Esophagus squamous epithelium (tissue), 5 donors: ENCODE results near the gene SYTL1. TPM values are rescaled to one million over a fixed set of nuclear protein-coding genes. Genes with fewer than 3 reads are reported as not detected.

Experiments
- DNase-seq: peaks from one replicate; lab custom pipeline; 2025; lab: John Stamatoyannopoulos, UW
- H3K27ac ChIP-seq, 4 donors: fragments of 200-600 bp; sonication (generic); one replicate each; pipeline ENCODE4 v1.5.1; 2016 to 2019; ENCODE audit warnings: mild to moderate bottlenecking in 1 of 4
- H3K27me3 ChIP-seq, 4 donors: fragments of 200-600 bp; sonication (generic); 1 replicate in 3 of 4; 2 replicates in 1 of 4; pipeline versions ENCODE4 v1.5.1 to v1.6.0; 2017 to 2021; ENCODE audit warnings: antibody characterized with exemption in 1 of 4
- H3K36me3 ChIP-seq, 3 donors: fragments of 200-600 bp; sonication (generic); one replicate each; pipeline ENCODE4 v1.5.1; 2016 to 2019
- H3K4me1 ChIP-seq, 3 donors: fragments of 200-600 bp; sonication (generic); one replicate each; pipeline ENCODE4 v1.5.1; 2017 to 2019
- H3K4me3 ChIP-seq, 4 donors: fragments of 200-600 bp; sonication (generic); 1 replicate in 3 of 4; 2 replicates in 1 of 4; pipeline ENCODE4 v1.5.1; 2016 to 2019; ENCODE audit warnings: mild to moderate bottlenecking in 2 of 4, moderate library complexity in 1 of 4
- H3K9me3 ChIP-seq, 3 donors: fragments of 200-600 bp; sonication (generic); one replicate each; pipeline ENCODE4 v1.5.1; 2016 to 2019
- POLR2A ChIP-seq, 4 donors: fragments of 450-650 bp; IDR thresholded peaks; one replicate each; pipeline ENCODE4 v1.6.1; 2017; ENCODE audit warnings: antibody characterized with exemption in 4 of 4, mild to moderate bottlenecking in 4 of 4, moderate library complexity in 3 of 4
- WGBS, 2 donors: methylation state at CpG; one replicate each; pipeline ENCODE4 v1.1.5; 2018; 5-methylcytosine and 5-hydroxymethylcytosine counted together
- intact Hi-C: fragments of 100-400 bp; cut with DNase I; formaldehyde crosslinking; loops from one replicate; pipeline ENCODE4 v1.15.0; 2022
- total RNA-seq, 4 donors: library from RNA; depleted of rRNA; stranded (reverse); fragments of >200 nt; gene quantifications; one replicate each; pipeline ENCODE4 v1.1.0, GENCODE V29; 2016
- TF ChIP-seq, protein P1 (sequence below), 6 experiments: fragments of 450-650 bp in 4 of 6; fragments of 200-600 bp in 2 of 6; sonication (generic) in 2 of 6; IDR thresholded peaks; one replicate each; pipeline ENCODE4 v1.5.1; 2016 to 2019; ENCODE audit warnings: antibody characterized with exemption in 6 of 6, mild to moderate bottlenecking in 4 of 6, moderate library complexity in 4 of 6
- donor health status: DM: yes; HTN: yes; CAD: no.

SYTL1 gene
- total RNA-seq, 4 donors from 2014 or later, result 74.7 to 182 (median 125) TPM

DNA sequence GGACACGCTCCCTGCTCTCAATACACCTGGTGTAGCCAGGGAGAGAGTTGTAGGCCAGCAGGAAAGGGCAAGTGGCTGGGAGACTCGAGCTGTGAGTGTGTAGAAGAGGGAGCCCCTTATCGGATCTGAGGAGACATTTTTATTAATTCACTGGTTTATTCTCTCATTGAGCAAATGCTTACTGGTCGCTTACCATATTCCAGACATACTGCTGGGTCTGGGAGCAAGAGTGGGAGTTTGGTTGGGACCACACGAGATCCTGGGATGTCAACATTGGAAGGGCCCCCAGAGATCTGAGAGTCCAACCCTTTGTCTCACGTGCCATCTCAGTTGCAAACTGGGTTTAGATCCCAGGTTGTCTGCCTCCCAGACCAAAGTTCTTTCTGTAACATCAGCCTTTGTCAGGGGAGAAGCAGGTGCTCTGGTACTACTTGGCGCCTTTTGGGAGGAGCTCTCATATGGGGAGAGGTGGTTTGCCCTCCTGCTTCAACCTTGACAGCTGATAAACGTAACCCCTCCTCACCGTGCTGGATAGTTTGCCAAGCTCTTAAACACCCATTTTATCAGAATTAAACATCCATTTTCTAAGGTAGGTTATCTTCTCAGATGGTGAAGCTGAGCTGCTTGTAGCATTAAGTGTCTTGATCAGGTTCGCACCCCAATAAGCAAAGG is 19.1 kb upstream of the SYTL1 start:
- Histone ChIP-seq H3K9me3 (no peaks in the 10 kb centered on the region), H3K27me3 (peaks cover 0 to 5% (median 0%) of the 10 kb centered on the region in 4 donors), H3K4me3 (peak overlapping the region; percentile 89 to 96 (median 94)), H3K27ac (peak overlapping the region; percentile 91 to 96 (median 95)), H3K36me3 (peaks cover 4 to 38% (median 7%) of the 10 kb centered on the region in 3 donors), H3K4me1 (peaks cover 19 to 63% (median 33%) of the 10 kb centered on the region in 3 donors)
- intact Hi-C loops, result no loop called here
- no peak for DNase-seq
- 11 to 13% methylated on average over 9 to 10 of the region's 10 CpGs for WGBS, 2 donors
- TF ChIP-seq, protein P1, sequence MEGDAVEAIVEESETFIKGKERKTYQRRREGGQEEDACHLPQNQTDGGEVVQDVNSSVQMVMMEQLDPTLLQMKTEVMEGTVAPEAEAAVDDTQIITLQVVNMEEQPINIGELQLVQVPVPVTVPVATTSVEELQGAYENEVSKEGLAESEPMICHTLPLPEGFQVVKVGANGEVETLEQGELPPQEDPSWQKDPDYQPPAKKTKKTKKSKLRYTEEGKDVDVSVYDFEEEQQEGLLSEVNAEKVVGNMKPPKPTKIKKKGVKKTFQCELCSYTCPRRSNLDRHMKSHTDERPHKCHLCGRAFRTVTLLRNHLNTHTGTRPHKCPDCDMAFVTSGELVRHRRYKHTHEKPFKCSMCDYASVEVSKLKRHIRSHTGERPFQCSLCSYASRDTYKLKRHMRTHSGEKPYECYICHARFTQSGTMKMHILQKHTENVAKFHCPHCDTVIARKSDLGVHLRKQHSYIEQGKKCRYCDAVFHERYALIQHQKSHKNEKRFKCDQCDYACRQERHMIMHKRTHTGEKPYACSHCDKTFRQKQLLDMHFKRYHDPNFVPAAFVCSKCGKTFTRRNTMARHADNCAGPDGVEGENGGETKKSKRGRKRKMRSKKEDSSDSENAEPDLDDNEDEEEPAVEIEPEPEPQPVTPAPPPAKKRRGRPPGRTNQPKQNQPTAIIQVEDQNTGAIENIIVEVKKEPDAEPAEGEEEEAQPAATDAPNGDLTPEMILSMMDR (IDR thresholded peaks at IDR 0.05), result no peak
- TF ChIP-seq POLR2A (IDR thresholded peaks at IDR 0.05), result no peak

DNA sequence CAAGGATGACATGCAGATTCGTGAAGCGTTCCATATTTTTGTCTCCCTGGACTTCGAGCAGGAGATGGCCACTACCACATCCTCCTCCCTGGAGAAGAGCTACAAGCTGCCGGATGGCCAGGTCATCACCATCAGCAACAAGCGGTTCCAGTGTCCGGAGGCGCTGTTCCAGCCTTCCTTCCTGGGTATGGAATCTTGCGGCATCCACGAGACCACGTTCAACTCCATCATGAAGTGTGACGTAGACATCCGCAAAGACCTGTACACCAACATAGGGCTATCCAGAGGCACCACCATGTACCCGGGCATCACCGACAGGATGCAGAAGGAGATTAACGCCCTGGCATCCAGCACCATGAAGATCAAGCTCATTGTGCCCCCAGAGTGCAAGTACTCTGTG is 16.5 kb upstream of the SYTL1 start:
- H3K27me3 ChIP-seq, result no peaks in the 10 kb centered on the region
- no peaks in the 10 kb centered on the region for H3K9me3 ChIP-seq
- H3K4me3 ChIP-seq, result no peak overlapping the region
- TF ChIP-seq POLR2A (IDR thresholded peaks at IDR 0.05), result no peak
- TF ChIP-seq, protein P1 (IDR thresholded peaks at IDR 0.05), result no peak
- 88 to 93% methylated on average over 5 to 11 of the region's 15 CpGs for WGBS, 2 donors
- H3K4me1 ChIP-seq, result peaks cover 16 to 69% (median 33%) of the 10 kb centered on the region in 3 donors
- DNase-seq, result no peak
- no peak overlapping the region for H3K27ac ChIP-seq
- peaks cover 7 to 64% (median 7%) of the 10 kb centered on the region in 3 donors for H3K36me3 ChIP-seq
- intact Hi-C loops, result no loop called here

DNA sequence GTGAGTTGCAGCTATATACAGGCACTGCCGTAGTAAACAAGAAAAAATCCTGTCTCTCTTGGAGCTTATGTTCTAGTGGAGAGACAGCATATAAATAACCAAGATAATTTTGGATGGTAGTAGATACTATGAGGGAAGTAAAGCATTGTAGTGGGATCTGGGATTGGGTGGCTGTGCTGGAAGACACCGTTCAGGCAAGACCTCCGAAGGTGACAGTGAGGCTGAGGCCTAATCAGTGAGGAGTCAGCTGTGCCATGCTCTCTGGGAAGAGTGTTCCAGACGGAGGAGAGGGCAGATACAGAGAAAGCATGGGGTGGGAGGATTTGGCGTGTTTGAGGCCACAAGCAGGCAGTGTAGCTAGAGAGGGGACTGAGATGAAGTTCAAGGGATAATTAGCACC is 13.9 kb upstream of the SYTL1 start:
- WGBS, 2 donors, result 83 to 89% methylated on average over 5 of the region's 5 CpGs
- Histone ChIP-seq H3K27me3 (no peaks in the 10 kb centered on the region), H3K9me3 (no peaks in the 10 kb centered on the region), H3K4me1 (peaks cover 24 to 84% (median 31%) of the 10 kb centered on the region in 3 donors), H3K27ac (no peak overlapping the region), H3K4me3 (no peak overlapping the region), H3K36me3 (peaks cover 18 to 91% (median 20%) of the 10 kb centered on the region in 3 donors)
- intact Hi-C loops, result no loop called here
- TF ChIP-seq, protein P1 (IDR thresholded peaks at IDR 0.05), result no peak
- no peak for TF ChIP-seq POLR2A (IDR thresholded peaks at IDR 0.05)
- no peak for DNase-seq

DNA sequence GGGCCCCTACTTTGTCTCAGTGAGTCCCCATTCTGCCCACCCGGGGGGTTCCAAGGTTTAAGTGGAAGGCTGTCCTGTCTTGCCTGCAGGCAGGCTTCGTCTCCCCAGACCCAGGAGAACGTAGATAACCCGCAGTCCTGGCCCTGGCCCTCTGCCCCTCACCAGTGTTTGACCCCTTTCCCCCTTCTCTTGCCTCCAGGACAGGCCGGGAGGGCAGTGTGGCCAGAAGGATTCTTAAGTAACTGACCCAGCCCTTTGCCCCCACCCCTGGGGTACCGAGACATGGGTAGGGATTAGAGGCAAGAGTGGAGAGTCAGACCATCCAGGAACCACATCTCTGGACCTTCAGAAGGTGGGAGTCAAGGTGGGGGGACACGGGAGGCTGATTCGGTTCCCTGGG is 11.0 kb upstream of the SYTL1 start:
- no peak overlapping the region for H3K4me3 ChIP-seq
- intact Hi-C loops, result no loop called here
- H3K36me3 ChIP-seq, result peaks cover 37 to 100% (median 38%) of the 10 kb centered on the region in 3 donors
- peak overlapping the region in 2 of 4 donors; percentile 44 to 52 for H3K27ac ChIP-seq
- H3K27me3 ChIP-seq, result no peaks in the 10 kb centered on the region
- H3K9me3 ChIP-seq, result no peaks in the 10 kb centered on the region
- WGBS, 2 donors, result 78 to 94% methylated on average over 4 to 5 of the region's 8 CpGs
- H3K4me1 ChIP-seq, result peaks cover 12 to 56% (median 14%) of the 10 kb centered on the region in 3 donors
- no peak for TF ChIP-seq POLR2A (IDR thresholded peaks at IDR 0.05)
- TF ChIP-seq, protein P1 (IDR thresholded peaks at IDR 0.05), result no peak
- no peak for DNase-seq

DNA sequence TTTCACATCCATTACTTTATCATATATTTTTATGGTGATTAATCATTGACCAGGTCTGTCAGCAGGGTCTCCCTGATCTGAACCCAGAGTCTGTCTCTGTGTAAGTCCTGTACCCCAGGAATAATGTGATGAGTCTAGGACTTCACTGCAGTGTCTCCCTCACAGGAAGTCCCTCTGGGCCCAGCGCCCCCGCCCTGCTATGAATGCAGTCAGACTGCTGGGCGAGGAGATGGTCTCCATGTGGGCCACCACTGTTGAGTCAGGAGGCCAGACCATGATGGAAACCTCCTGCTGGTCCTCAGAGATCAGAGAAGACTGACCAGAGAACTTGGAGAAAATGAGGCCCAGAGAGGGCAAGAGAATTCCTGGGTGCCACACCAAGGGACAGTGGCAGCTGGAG is 10.4 kb upstream of the SYTL1 start:
- Histone ChIP-seq H3K4me3 (no peak overlapping the region), H3K4me1 (peaks cover 9 to 50% (median 11%) of the 10 kb centered on the region in 3 donors), H3K27ac (peak overlapping the region in 2 of 4 donors; percentile 52 to 57), H3K36me3 (peaks cover 42 to 100% (median 44%) of the 10 kb centered on the region in 3 donors), H3K27me3 (no peaks in the 10 kb centered on the region), H3K9me3 (no peaks in the 10 kb centered on the region)
- WGBS, 2 donors, result 92% methylated on average over 2 of the region's 3 CpGs; no CpG with 5 or more reads in 1 of the 2 donors
- intact Hi-C loops, result no loop called here
- no peak for DNase-seq
- TF ChIP-seq, protein P1 (IDR thresholded peaks at IDR 0.05), result no peak
- TF ChIP-seq POLR2A (IDR thresholded peaks at IDR 0.05), result no peak
